K562 (cell line): ENCODE data around the gene RHEBL1. TPM values are rescaled to one million over a fixed set of nuclear protein-coding genes. Genes with fewer than 3 reads are reported as not detected.
A peak's percentile ranks its signal among the peaks of the same experiment; 100 is the strongest.

Experiments
- FOXK2 ChIP-seq, 2 experiments: fragments of 450-650 bp; IDR thresholded peaks in 1 of 2; conservative IDR thresholded peaks in 1 of 2; 2 replicates each; pipeline ENCODE4 v1.6.1; 2016; ENCODE audit warnings: low read depth in 2 of 2, mild to moderate bottlenecking in 1 of 2
- KDM4B ChIP-seq, 2 experiments: fragments of 450-650 bp in 1 of 2; sonication (generic) in 1 of 2; IDR thresholded peaks; 2 replicates each; pipeline ENCODE4 v1.6.1; 2016 to 2017; ENCODE audit warnings: borderline replicate concordance in 2 of 2, antibody characterized with exemption in 1 of 2, low read depth in 1 of 2, mild to moderate bottlenecking in 1 of 2
- MTA3 ChIP-seq: fragments of 450-650 bp; formaldehyde crosslinking; IDR thresholded peaks from 2 replicates; pipeline ENCODE4 v1.6.1; 2017; ENCODE audit warnings: mild to moderate bottlenecking, borderline replicate concordance
- POLR2G ChIP-seq: fragments of 200-400 bp; formaldehyde crosslinking; IDR thresholded peaks from 2 replicates; pipeline ENCODE4 v1.6.1; 2017; ENCODE audit warnings: low read depth, mild to moderate bottlenecking, antibody characterized with exemption, low read length, moderate library complexity
- RCOR1 ChIP-seq, 2 experiments: IDR thresholded peaks; 2 replicates each; pipeline ENCODE4 v1.6.1; 2012; ENCODE audit warnings: low read depth in 2 of 2, low read length in 2 of 2, borderline replicate concordance in 1 of 2, improper control_type of control experiment in 1 of 2
- SAP30 ChIP-seq: fragments of 200-600 bp; sonication (generic); IDR thresholded peaks from 2 replicates; pipeline ENCODE4 v1.6.1; 2012; ENCODE audit warnings: borderline replicate concordance, low read depth, mild to moderate bottlenecking, moderate library complexity, low read length, control low read depth, inconsistent platforms; ENCODE audit not compliant: insufficient read depth, poor library complexity, severe bottlenecking
- SLC30A9 ChIP-seq: fragments of 250-450 bp; sonication (Bioruptor Pico); IDR thresholded peaks from 2 replicates; pipeline ENCODE4 v1.8.0; 2022; ENCODE audit warnings: mild to moderate bottlenecking, moderate library complexity
- SP1 ChIP-seq: sonication (generic); formaldehyde crosslinking; IDR thresholded peaks from 2 replicates; pipeline ENCODE4 v1.8.1; 2022; ENCODE audit warnings: mild to moderate bottlenecking, missing genetic modification reagents
- TEAD4 ChIP-seq, 2 experiments: sonication (generic) in 1 of 2; formaldehyde crosslinking in 1 of 2; IDR thresholded peaks; 2 replicates each; pipeline versions ENCODE4 v1.6.1 to v1.8.0; 2012 to 2022; ENCODE audit warnings: borderline replicate concordance in 1 of 2, inconsistent platforms in 1 of 2, low read length in 1 of 2, mild to moderate bottlenecking in 1 of 2, missing genetic modification reagents in 1 of 2
- polyA plus RNA-seq, 8 experiments: library from polyadenylated mRNA; depleted of rRNA in 4 of 8; stranded (reverse) in 5 of 8; unstranded in 3 of 8; fragments of >200 nt; fragmentation: Nextera tagmentation in 2 of 8; fragmentation: Illumina TruSeq in 1 of 8; extraction: Ambion mirVana in 2 of 8; extraction: Trizol in 1 of 8; gene quantifications; 2 replicates each; pipeline versions ENCODE4 v1.2.1 to v1.2.3, GENCODE V29; 2011 to 2014; ENCODE audit warnings: inconsistent platforms in 1 of 8, missing spikeins in 1 of 8
- total RNA-seq, 7 experiments: library from RNA; depleted of rRNA in 6 of 7; stranded (reverse); fragments of >200 nt in 6 of 7; fragmentation: Illumina TruSeq in 2 of 7; extraction: Trizol in 2 of 7; gene quantifications; 2 replicates each; pipeline versions ENCODE4 v1.2.1 to v1.2.3, GENCODE V29; 2011 to 2021; ENCODE audit warnings: low replicate concordance in 1 of 7
- TF ChIP-seq, protein P1 (sequence below): fragments of 200-600 bp; sonication (generic); IDR thresholded peaks from one replicate; pipeline ENCODE4 v1.6.1; 2012; ENCODE audit warnings: mild to moderate bottlenecking, low read depth, low read length, inconsistent platforms
- TF ChIP-seq, protein P2 (sequence below): fragments of 200-800 bp; sonication (Bioruptor generic); IDR thresholded peaks from 2 replicates; pipeline ENCODE4 v1.6.1; 2017; ENCODE audit warnings: missing genetic modification characterization, missing compliant biosample characterization
- TF ChIP-seq, protein P3 (sequence below): fragments of 250-450 bp; sonication (Bioruptor Pico); IDR thresholded peaks from 2 replicates; pipeline ENCODE4 v1.4.0; 2020; ENCODE audit warnings: mild to moderate bottlenecking, moderate library complexity

The RHEBL1 gene
- total and polyA plus RNA-seq, 9 of the 15 experiments (the other 6 are each of a cell fraction or from before 2014, with no cell fraction given) = 4.3 to 36.1 (median 8.2) TPM

DNA sequence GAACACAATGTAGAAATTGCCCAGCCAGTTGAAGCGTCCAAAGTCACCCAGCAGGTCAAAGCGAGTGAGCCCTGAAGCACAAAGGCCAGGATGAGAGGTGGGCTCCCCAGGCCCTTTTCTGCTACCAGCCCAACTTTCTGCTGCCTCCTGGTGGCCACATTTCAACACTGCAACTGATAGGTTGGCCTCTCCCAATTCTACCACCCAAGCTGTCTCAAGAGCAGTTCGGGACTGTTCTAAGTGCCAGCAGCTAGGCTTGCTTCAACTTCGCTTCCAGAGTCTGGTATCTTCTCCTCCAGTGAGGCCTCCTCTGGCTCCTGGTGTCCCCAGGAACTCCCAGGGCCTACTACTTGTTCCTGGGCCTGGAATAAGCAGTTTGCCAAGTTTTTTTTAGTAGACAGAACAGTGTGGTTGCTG is 28.3 kb upstream of the RHEBL1 start (continued):
- TF ChIP-seq, protein P1, sequence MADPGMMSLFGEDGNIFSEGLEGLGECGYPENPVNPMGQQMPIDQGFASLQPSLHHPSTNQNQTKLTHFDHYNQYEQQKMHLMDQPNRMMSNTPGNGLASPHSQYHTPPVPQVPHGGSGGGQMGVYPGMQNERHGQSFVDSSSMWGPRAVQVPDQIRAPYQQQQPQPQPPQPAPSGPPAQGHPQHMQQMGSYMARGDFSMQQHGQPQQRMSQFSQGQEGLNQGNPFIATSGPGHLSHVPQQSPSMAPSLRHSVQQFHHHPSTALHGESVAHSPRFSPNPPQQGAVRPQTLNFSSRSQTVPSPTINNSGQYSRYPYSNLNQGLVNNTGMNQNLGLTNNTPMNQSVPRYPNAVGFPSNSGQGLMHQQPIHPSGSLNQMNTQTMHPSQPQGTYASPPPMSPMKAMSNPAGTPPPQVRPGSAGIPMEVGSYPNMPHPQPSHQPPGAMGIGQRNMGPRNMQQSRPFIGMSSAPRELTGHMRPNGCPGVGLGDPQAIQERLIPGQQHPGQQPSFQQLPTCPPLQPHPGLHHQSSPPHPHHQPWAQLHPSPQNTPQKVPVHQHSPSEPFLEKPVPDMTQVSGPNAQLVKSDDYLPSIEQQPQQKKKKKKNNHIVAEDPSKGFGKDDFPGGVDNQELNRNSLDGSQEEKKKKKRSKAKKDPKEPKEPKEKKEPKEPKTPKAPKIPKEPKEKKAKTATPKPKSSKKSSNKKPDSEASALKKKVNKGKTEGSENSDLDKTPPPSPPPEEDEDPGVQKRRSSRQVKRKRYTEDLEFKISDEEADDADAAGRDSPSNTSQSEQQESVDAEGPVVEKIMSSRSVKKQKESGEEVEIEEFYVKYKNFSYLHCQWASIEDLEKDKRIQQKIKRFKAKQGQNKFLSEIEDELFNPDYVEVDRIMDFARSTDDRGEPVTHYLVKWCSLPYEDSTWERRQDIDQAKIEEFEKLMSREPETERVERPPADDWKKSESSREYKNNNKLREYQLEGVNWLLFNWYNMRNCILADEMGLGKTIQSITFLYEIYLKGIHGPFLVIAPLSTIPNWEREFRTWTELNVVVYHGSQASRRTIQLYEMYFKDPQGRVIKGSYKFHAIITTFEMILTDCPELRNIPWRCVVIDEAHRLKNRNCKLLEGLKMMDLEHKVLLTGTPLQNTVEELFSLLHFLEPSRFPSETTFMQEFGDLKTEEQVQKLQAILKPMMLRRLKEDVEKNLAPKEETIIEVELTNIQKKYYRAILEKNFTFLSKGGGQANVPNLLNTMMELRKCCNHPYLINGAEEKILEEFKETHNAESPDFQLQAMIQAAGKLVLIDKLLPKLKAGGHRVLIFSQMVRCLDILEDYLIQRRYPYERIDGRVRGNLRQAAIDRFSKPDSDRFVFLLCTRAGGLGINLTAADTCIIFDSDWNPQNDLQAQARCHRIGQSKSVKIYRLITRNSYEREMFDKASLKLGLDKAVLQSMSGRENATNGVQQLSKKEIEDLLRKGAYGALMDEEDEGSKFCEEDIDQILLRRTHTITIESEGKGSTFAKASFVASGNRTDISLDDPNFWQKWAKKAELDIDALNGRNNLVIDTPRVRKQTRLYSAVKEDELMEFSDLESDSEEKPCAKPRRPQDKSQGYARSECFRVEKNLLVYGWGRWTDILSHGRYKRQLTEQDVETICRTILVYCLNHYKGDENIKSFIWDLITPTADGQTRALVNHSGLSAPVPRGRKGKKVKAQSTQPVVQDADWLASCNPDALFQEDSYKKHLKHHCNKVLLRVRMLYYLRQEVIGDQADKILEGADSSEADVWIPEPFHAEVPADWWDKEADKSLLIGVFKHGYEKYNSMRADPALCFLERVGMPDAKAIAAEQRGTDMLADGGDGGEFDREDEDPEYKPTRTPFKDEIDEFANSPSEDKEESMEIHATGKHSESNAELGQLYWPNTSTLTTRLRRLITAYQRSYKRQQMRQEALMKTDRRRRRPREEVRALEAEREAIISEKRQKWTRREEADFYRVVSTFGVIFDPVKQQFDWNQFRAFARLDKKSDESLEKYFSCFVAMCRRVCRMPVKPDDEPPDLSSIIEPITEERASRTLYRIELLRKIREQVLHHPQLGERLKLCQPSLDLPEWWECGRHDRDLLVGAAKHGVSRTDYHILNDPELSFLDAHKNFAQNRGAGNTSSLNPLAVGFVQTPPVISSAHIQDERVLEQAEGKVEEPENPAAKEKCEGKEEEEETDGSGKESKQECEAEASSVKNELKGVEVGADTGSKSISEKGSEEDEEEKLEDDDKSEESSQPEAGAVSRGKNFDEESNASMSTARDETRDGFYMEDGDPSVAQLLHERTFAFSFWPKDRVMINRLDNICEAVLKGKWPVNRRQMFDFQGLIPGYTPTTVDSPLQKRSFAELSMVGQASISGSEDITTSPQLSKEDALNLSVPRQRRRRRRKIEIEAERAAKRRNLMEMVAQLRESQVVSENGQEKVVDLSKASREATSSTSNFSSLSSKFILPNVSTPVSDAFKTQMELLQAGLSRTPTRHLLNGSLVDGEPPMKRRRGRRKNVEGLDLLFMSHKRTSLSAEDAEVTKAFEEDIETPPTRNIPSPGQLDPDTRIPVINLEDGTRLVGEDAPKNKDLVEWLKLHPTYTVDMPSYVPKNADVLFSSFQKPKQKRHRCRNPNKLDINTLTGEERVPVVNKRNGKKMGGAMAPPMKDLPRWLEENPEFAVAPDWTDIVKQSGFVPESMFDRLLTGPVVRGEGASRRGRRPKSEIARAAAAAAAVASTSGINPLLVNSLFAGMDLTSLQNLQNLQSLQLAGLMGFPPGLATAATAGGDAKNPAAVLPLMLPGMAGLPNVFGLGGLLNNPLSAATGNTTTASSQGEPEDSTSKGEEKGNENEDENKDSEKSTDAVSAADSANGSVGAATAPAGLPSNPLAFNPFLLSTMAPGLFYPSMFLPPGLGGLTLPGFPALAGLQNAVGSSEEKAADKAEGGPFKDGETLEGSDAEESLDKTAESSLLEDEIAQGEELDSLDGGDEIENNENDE = no peak
- TF ChIP-seq FOXK2 (conservative IDR thresholded peaks at IDR 0.05 in 1 of 2, IDR thresholded peaks at IDR 0.05 in 1 of 2; ENCODE audit: low read depth in 2 of 2) (no peak), KDM4B (IDR thresholded peaks at IDR 0.05; ENCODE audit: borderline replicate concordance in 2 of 2, low read depth in 1 of 2) (no peak), SAP30 (no peak), MTA3 (peak; percentile 53; the same call in 1 of the 2 replicates), SP1 (CRISPR knock-in tag) (0 out of 2 replicates have a peak, but pooled peaks have one; percentile 15), TEAD4 (IDR thresholded peaks at IDR 0.05; ENCODE audit: low read length) (0 out of 2 replicates have a peak, but pooled peaks have one; percentile 29), TEAD4 (CRISPR knock-in tag; IDR thresholded peaks at IDR 0.05; ENCODE audit: borderline replicate concordance) (no peak), SLC30A9 (CRISPR knock-in tag) (no peak), POLR2G (no peak), RCOR1 (IDR thresholded peaks at IDR 0.05; ENCODE audit: borderline replicate concordance in 1 of 2, low read depth in 2 of 2, low read length in 2 of 2) (no peak)
- TF ChIP-seq, protein P2, sequence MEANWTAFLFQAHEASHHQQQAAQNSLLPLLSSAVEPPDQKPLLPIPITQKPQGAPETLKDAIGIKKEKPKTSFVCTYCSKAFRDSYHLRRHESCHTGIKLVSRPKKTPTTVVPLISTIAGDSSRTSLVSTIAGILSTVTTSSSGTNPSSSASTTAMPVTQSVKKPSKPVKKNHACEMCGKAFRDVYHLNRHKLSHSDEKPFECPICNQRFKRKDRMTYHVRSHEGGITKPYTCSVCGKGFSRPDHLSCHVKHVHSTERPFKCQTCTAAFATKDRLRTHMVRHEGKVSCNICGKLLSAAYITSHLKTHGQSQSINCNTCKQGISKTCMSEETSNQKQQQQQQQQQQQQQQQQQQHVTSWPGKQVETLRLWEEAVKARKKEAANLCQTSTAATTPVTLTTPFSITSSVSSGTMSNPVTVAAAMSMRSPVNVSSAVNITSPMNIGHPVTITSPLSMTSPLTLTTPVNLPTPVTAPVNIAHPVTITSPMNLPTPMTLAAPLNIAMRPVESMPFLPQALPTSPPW = 0 out of 2 replicates have a peak, but pooled peaks have one; percentile 30
- TF ChIP-seq, protein P3, sequence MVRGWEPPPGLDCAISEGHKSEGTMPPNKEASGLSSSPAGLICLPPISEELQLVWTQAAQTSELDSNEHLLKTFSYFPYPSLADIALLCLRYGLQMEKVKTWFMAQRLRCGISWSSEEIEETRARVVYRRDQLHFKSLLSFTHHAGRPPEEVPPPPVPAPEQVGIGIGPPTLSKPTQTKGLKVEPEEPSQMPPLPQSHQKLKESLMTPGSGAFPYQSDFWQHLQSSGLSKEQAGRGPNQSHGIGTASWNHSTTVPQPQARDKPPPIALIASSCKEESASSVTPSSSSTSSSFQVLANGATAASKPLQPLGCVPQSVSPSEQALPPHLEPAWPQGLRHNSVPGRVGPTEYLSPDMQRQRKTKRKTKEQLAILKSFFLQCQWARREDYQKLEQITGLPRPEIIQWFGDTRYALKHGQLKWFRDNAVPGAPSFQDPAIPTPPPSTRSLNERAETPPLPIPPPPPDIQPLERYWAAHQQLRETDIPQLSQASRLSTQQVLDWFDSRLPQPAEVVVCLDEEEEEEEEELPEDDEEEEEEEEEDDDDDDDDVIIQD = no peak
